Endothelial cell of coronary artery (primary cell): ENCODE results near the gene DNAH2. TPM values are rescaled to one million over a fixed set of nuclear protein-coding genes. Genes with fewer than 3 reads are reported as not detected.

Experiments
- total RNA-seq: library from RNA; depleted of rRNA; stranded (reverse); fragments of >200 nt; gene quantifications from 2 replicates; pipeline ENCODE4 v1.2.3, GENCODE V29; 2014

The DNAH2 gene
- total RNA-seq = 0.36 TPM in 1 of 2 replicates, not detected in the other

GRCh38 chr17:7716901-7717755, at the start of gene DNAH2:
DNAH2 (plus strand) TSS chr17:7717744; CDS start chr17:7719735, 1,991 bp downstream.

GRCh38 chr17:7687072-7687907, 30.3 kb upstream of the DNAH2 start, which contains the start of gene TP53:
TP53 (minus strand) TSS chr17:7687490; CDS start chr17:7676594, 10,896 bp downstream.

GRCh38 chr17:7687908-7688807, 29.4 kb upstream of the DNAH2 start, which contains the start of gene WRAP53:
WRAP53 (plus strand) TSS chr17:7688477; CDS start chr17:7688649, 172 bp downstream.

GRCh38 chr17:7704601-7705268, 12.8 kb upstream of the DNAH2 start, which contains the start of gene EFNB3:
EFNB3 (plus strand) TSS chr17:7705202; CDS start chr17:7705599, 397 bp downstream.

GRCh38 chr17:7833795-7834541, 116.4 kb downstream of the DNAH2 start, which contains the start of gene KDM6B:
KDM6B (plus strand) TSS chr17:7834217; CDS start chr17:7845555, 11,338 bp downstream.

GRCh38 chr17:7854851-7855659, 137.5 kb downstream of the DNAH2 start, which contains the start of gene TMEM88:
TMEM88 (plus strand) TSS chr17:7855066; CDS start chr17:7855075, 9 bp downstream.

GRCh38 chr17:7856811-7857712, 139.5 kb downstream of the DNAH2 start, which contains the start of gene NAA38:
NAA38 (minus strand) TSS chr17:7857559; CDS start chr17:7857463, 96 bp downstream.

GRCh38 chr17:7857713-7858521, 140.4 kb downstream of the DNAH2 start, which contains the start of gene CYB5D1:
CYB5D1 (plus strand) TSS chr17:7858003; CDS start chr17:7858135, 132 bp downstream.

Other genes with a start within 250 kb of the DNAH2 start
- 8.2 and 13.7 TPM in 2 replicates for gene ZBTB4, start 238.1 kb upstream of the DNAH2 start, total RNA-seq
- not detected in 2 replicates for gene SLC35G6, start 236.3 kb upstream of the DNAH2 start, total RNA-seq
- 79.3 and 81.6 TPM in 2 replicates for gene POLR2A, start 233.4 kb upstream of the DNAH2 start, total RNA-seq
- 6.1 and 10.5 TPM in 2 replicates for gene TNFSF12, start 168.7 kb upstream of the DNAH2 start, total RNA-seq
- 0.66 and 0.90 TPM in 2 replicates for gene TNFSF13, start 159.0 kb upstream of the DNAH2 start, total RNA-seq
- 86.7 and 95.7 TPM in 2 replicates for gene SENP3, start 155.8 kb upstream of the DNAH2 start, total RNA-seq
- gene CD68, start 138.1 kb upstream of the DNAH2 start, total RNA-seq = 1.6 and 2.8 TPM in 2 replicates
- gene MPDU1, start 133.9 kb upstream of the DNAH2 start, total RNA-seq = 56.6 and 73.6 TPM in 2 replicates
- 0.09 and 0.28 TPM in 2 replicates for gene SOX15, start 127.7 kb upstream of the DNAH2 start, total RNA-seq
- 33.2 and 38.3 TPM in 2 replicates for gene FXR2, start 102.8 kb upstream of the DNAH2 start, total RNA-seq
- gene SAT2, start 89.9 kb upstream of the DNAH2 start, total RNA-seq = 18.9 and 24.0 TPM in 2 replicates
- 0.18 and 0.19 TPM in 2 replicates for gene SHBG, start 87.6 kb upstream of the DNAH2 start, total RNA-seq
- gene ATP1B2, start 66.8 kb upstream of the DNAH2 start, total RNA-seq = not detected in 2 replicates
- 38.8 and 50.1 TPM in 2 replicates for gene TP53, start 30.3 kb upstream of the DNAH2 start, total RNA-seq
- gene WRAP53, start 29.3 kb upstream of the DNAH2 start, total RNA-seq = 8.9 and 14.6 TPM in 2 replicates
- gene EFNB3, start 12.5 kb upstream of the DNAH2 start, total RNA-seq = 0.38 and 0.81 TPM in 2 replicates
- gene KDM6B, start 116.5 kb downstream of the DNAH2 start, total RNA-seq = 3.5 and 5.7 TPM in 2 replicates
- gene TMEM88, start 137.3 kb downstream of the DNAH2 start, total RNA-seq = 10.5 and 12.0 TPM in 2 replicates
- 122 and 163 TPM in 2 replicates for gene NAA38, start 139.8 kb downstream of the DNAH2 start, total RNA-seq
- gene CYB5D1, start 140.3 kb downstream of the DNAH2 start, total RNA-seq = 7.6 and 8.4 TPM in 2 replicates
- 202 and 233 TPM in 2 replicates for gene CHD3, start 171.0 kb downstream of the DNAH2 start, total RNA-seq
- 0.99 and 1.2 TPM in 2 replicates for gene RNF227, start 198.5 kb downstream of the DNAH2 start, total RNA-seq
- gene KCNAB3, start 212.1 kb downstream of the DNAH2 start, total RNA-seq = 0.19 and 0.27 TPM in 2 replicates
- gene TRAPPC1, start 214.2 kb downstream of the DNAH2 start, total RNA-seq = 47.9 and 49.0 TPM in 2 replicates
- gene CNTROB, start 214.5 kb downstream of the DNAH2 start, total RNA-seq = 16.8 and 19.3 TPM in 2 replicates